ENCODE data around the gene PDCD4.

Gene PDCD4

GRCh38 chr10:110833941-110834628, 37.6 kb upstream of the PDCD4 start:
- Histone ChIP-seq H3K4me1 (ENCODE audit: control insufficient read depth, low read depth, low read length) (peaks cover 10% of the 10 kb centered on the region), H3K9ac (ENCODE audit: low read length) (no peak overlapping the region), H3K27me3 (ENCODE audit: control insufficient read depth, insufficient read depth, low read length) (no peaks in the 10 kb centered on the region), H3K36me3 (ENCODE audit: control insufficient read depth, low read depth, low read length) (no peaks in the 10 kb centered on the region), H3K9me3 (ENCODE audit: control insufficient read depth, low read depth, low read length) (no peaks in the 10 kb centered on the region), H3K27ac (ENCODE audit: low read length) (no peak overlapping the region), H3K4me3 (ENCODE audit: low read length) (no peak overlapping the region)

- H3K9ac ChIP-seq (ENCODE audit: low read length), result no peak overlapping the region
- H3K4me3 ChIP-seq (ENCODE audit: low read length), result no peak overlapping the region
- H3K36me3 ChIP-seq (ENCODE audit: control insufficient read depth, low read depth, low read length), result no peaks in the 10 kb centered on the region
- H3K9me3 ChIP-seq (ENCODE audit: control insufficient read depth, low read depth, low read length), result no peaks in the 10 kb centered on the region
- H3K27me3 ChIP-seq (ENCODE audit: control insufficient read depth, insufficient read depth, low read length), result no peaks in the 10 kb centered on the region
- H3K27ac ChIP-seq (ENCODE audit: low read length), result no peak overlapping the region
- H3K4me1 ChIP-seq (ENCODE audit: control insufficient read depth, low read depth, low read length), result peaks cover 10% of the 10 kb centered on the region
Measured at GRCh38 chr10:110834629-110835301, 37.0 kb upstream of the PDCD4 start.

DNA sequence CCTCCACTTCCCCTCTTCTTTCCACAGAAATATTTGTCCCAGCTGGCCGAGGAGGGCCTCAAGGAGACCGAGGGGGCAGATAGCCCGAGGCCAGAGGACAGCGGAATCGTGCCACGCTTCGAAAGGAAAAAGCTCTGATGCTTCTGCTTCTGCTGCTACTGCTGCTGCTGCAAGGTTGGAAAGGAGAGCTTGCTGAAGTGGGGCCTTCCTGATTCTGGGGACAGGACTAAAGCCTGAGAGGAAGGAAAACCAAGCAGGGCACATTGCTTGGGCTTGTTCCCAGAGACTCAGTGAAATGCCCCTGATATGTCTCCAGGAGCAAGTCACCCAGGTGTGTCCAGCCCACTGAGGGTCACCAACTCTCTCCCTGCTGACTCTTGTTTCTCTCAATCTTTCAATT, 35.9 kb upstream of the PDCD4 start:
- no peak overlapping the region for H3K4me3 ChIP-seq (ENCODE audit: low read length)
- peaks cover 10% of the 10 kb centered on the region for H3K4me1 ChIP-seq (ENCODE audit: control insufficient read depth, low read depth, low read length)
- no peak overlapping the region for H3K9ac ChIP-seq (ENCODE audit: low read length)

DNA sequence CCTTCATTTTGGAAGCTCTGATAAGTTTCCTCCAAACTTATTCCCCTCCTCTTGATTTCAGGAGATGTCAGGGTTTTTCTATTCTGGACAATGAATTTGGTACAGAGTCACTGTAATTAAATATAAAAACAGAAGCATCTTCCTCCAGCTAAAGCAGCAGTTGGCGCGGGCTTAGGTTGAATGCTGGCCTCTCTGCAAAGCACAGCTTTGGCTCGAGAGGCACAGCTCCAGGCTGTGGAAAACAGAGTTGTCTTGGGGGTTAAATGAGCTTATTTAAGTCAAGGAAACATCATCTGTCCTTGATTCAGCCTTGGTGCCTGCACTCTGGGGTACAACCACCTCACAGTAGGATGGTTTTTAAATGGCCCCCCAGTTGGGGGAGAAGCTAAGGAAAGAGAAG, 35.0 kb upstream of the PDCD4 start:
- no peaks in the 10 kb centered on the region for H3K9me3 ChIP-seq (ENCODE audit: control insufficient read depth, low read depth, low read length)
- no peaks in the 10 kb centered on the region for H3K27me3 ChIP-seq (ENCODE audit: control insufficient read depth, insufficient read depth, low read length)
- H3K36me3 ChIP-seq (ENCODE audit: control insufficient read depth, low read depth, low read length), result no peaks in the 10 kb centered on the region
- H3K9ac ChIP-seq (ENCODE audit: low read length), result no peak overlapping the region
- H3K4me1 ChIP-seq (ENCODE audit: control insufficient read depth, low read depth, low read length), result peaks cover 10% of the 10 kb centered on the region
- H3K4me3 ChIP-seq (ENCODE audit: low read length), result no peak overlapping the region
- H3K27ac ChIP-seq (ENCODE audit: low read length), result no peak overlapping the region

More for the DNA sequence above, 35.9 kb upstream of the PDCD4 start:
- no peaks in the 10 kb centered on the region for H3K9me3 ChIP-seq (ENCODE audit: control insufficient read depth, low read depth, low read length)
- H3K27me3 ChIP-seq (ENCODE audit: control insufficient read depth, insufficient read depth, low read length), result no peaks in the 10 kb centered on the region
- H3K27ac ChIP-seq (ENCODE audit: low read length), result no peak overlapping the region
- no peaks in the 10 kb centered on the region for H3K36me3 ChIP-seq (ENCODE audit: control insufficient read depth, low read depth, low read length)

DNA sequence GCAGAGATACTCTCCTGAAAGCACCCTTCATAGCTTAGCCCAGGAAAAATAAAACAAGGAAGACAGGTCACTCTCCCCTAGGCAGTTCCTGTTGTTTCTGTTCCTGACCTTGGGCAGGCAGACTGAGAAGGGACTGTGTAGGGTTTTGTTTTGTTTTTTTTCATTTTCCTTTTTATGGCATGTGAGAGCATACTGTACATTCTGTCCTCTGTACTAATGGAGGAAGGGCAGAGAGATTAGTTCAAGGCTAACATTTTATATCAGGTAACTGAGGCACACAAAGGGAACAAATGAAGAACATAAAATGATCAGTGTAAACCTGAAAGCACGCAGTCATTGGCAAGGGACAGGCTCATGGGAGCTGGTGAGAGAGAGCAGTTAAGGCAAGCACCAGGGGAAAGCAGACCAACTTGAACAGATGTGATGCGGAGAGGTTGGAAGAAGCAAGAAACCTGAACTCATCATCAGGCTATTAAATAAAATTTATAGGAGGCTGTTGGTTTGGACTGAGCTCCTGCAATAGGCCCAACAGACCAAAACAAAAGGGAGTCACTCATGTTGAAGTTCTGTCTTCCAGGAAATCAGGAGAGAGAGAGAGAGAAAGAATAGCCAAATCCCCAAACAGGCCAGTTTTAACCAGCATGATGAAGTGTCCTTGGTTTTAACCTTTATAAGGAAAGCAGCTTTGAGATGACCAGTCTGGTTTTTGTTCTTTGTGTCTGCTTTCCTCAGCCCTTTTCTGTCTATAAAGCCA, 34.1 kb upstream of the PDCD4 start:
- Histone ChIP-seq H3K36me3 (ENCODE audit: control insufficient read depth, low read depth, low read length) (no peaks in the 10 kb centered on the region), H3K4me3 (ENCODE audit: low read length) (no peak overlapping the region), H3K27ac (ENCODE audit: low read length) (no peak overlapping the region), H3K4me1 (ENCODE audit: control insufficient read depth, low read depth, low read length) (peaks cover 10% of the 10 kb centered on the region), H3K27me3 (ENCODE audit: control insufficient read depth, insufficient read depth, low read length) (no peaks in the 10 kb centered on the region), H3K9ac (ENCODE audit: low read length) (no peak overlapping the region), H3K9me3 (ENCODE audit: control insufficient read depth, low read depth, low read length) (no peaks in the 10 kb centered on the region)

GRCh38 chr10:110840225-110840922, 31.4 kb upstream of the PDCD4 start:
- no peaks in the 10 kb centered on the region for H3K9me3 ChIP-seq (ENCODE audit: control insufficient read depth, low read depth, low read length)
- H3K9ac ChIP-seq (ENCODE audit: low read length), result no peak overlapping the region
- H3K27ac ChIP-seq (ENCODE audit: low read length), result no peak overlapping the region

GRCh38 chr10:110840923-110841428, 30.8 kb upstream of the PDCD4 start:
- Histone ChIP-seq H3K27me3 (ENCODE audit: control insufficient read depth, insufficient read depth, low read length) (no peaks in the 10 kb centered on the region), H3K9me3 (ENCODE audit: control insufficient read depth, low read depth, low read length) (no peaks in the 10 kb centered on the region), H3K4me1 (ENCODE audit: control insufficient read depth, low read depth, low read length) (no peaks in the 10 kb centered on the region), H3K4me3 (ENCODE audit: low read length) (no peak overlapping the region), H3K36me3 (ENCODE audit: control insufficient read depth, low read depth, low read length) (no peaks in the 10 kb centered on the region), H3K9ac (ENCODE audit: low read length) (no peak overlapping the region), H3K27ac (ENCODE audit: low read length) (no peak overlapping the region)

More at GRCh38 chr10:110840225-110840922, 31.4 kb upstream of the PDCD4 start:
- Histone ChIP-seq H3K27me3 (ENCODE audit: control insufficient read depth, insufficient read depth, low read length) (no peaks in the 10 kb centered on the region), H3K36me3 (ENCODE audit: control insufficient read depth, low read depth, low read length) (no peaks in the 10 kb centered on the region), H3K4me3 (ENCODE audit: low read length) (no peak overlapping the region), H3K4me1 (ENCODE audit: control insufficient read depth, low read depth, low read length) (no peaks in the 10 kb centered on the region)

- no peak overlapping the region for H3K27ac ChIP-seq (ENCODE audit: low read length)
- H3K4me3 ChIP-seq (ENCODE audit: low read length), result no peak overlapping the region
- no peaks in the 10 kb centered on the region for H3K9me3 ChIP-seq (ENCODE audit: control insufficient read depth, low read depth, low read length)
- no peaks in the 10 kb centered on the region for H3K4me1 ChIP-seq (ENCODE audit: control insufficient read depth, low read depth, low read length)
- H3K27me3 ChIP-seq (ENCODE audit: control insufficient read depth, insufficient read depth, low read length), result no peaks in the 10 kb centered on the region
- H3K9ac ChIP-seq (ENCODE audit: low read length), result no peak overlapping the region
- H3K36me3 ChIP-seq (ENCODE audit: control insufficient read depth, low read depth, low read length), result no peaks in the 10 kb centered on the region
Measured at GRCh38 chr10:110841767-110842267, 29.9 kb upstream of the PDCD4 start.

DNA sequence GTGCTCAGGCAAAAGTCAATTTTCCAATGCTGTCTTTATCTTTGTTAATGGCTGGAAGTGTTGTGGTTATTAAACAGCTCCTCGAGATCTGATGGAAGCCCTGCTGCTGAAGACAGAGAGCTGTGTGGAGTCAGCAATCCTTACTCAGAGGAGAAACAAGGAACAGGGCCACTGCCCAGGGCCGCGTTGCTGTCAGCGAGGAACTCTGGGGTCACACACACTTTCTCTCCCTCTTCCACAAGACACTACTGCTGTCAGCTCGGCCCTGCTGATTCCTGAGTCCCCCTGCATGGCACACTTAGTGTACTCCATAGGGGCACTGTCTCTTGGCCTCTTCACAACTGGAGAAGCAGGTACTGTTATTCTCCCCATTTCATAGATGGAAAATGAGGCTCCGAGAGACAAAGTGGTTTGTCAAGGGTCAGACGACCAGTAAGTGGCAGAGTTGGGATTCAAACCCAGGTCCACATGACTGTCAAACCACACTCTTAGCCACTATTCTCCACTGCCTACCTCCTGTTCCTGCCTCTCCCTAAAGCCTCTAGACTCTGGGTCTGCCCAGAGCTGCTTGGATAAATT, 29.3 kb upstream of the PDCD4 start:
- Histone ChIP-seq H3K9ac (ENCODE audit: low read length) (no peak overlapping the region), H3K9me3 (ENCODE audit: control insufficient read depth, low read depth, low read length) (no peaks in the 10 kb centered on the region), H3K4me1 (ENCODE audit: control insufficient read depth, low read depth, low read length) (no peaks in the 10 kb centered on the region), H3K27ac (ENCODE audit: low read length) (no peak overlapping the region), H3K4me3 (ENCODE audit: low read length) (no peak overlapping the region), H3K36me3 (ENCODE audit: control insufficient read depth, low read depth, low read length) (no peaks in the 10 kb centered on the region), H3K27me3 (ENCODE audit: control insufficient read depth, insufficient read depth, low read length) (no peaks in the 10 kb centered on the region)

- H3K27ac ChIP-seq (ENCODE audit: low read length), result no peak overlapping the region
- H3K9me3 ChIP-seq (ENCODE audit: control insufficient read depth, low read depth, low read length), result no peaks in the 10 kb centered on the region
- no peaks in the 10 kb centered on the region for H3K36me3 ChIP-seq (ENCODE audit: control insufficient read depth, low read depth, low read length)
- no peaks in the 10 kb centered on the region for H3K4me1 ChIP-seq (ENCODE audit: control insufficient read depth, low read depth, low read length)
- H3K4me3 ChIP-seq (ENCODE audit: low read length), result no peak overlapping the region
- H3K9ac ChIP-seq (ENCODE audit: low read length), result no peak overlapping the region
- H3K27me3 ChIP-seq (ENCODE audit: control insufficient read depth, insufficient read depth, low read length), result no peaks in the 10 kb centered on the region
Measured at GRCh38 chr10:110843031-110843430, 28.7 kb upstream of the PDCD4 start.
